ENCODE data around the gene GSTA3. TPM values are rescaled to one million over a fixed set of nuclear protein-coding genes. Genes with fewer than 3 reads are reported as not detected.

GSTA3 gene
- total and polyA plus RNA-seq, 2 of the 13 experiments (the other 11 are each of a cell fraction or from before 2014, with no cell fraction given) = not detected

- TF ChIP-seq ZNF75D (CRISPR knock-in tag; IDR thresholded peaks at IDR 0.05; ENCODE audit: borderline replicate concordance) (no peak), SOX6 (IDR thresholded peaks at IDR 0.05) (no peak), SOX6 (CRISPR knock-in tag; IDR thresholded peaks at IDR 0.05) (peak; percentile 53), ZBTB40 (IDR thresholded peaks at IDR 0.05) (no peak), ZBTB40 (CRISPR knock-in tag; IDR thresholded peaks at IDR 0.05) (0 out of 2 replicates have a peak, but pooled peaks have one; percentile 29), MAFK (conservative IDR thresholded peaks at IDR 0.05 in 1 of 2, IDR thresholded peaks at IDR 0.05 in 1 of 2; ENCODE audit: low read length in 2 of 2) (peak; percentile 66 to 78), MYNN (CRISPR knock-in tag; IDR thresholded peaks at IDR 0.05; ENCODE audit: low read depth) (no peak), ARNT2 (CRISPR knock-in tag; IDR thresholded peaks at IDR 0.05; ENCODE audit: low read depth) (no peak), DPF2 (CRISPR knock-in tag; IDR thresholded peaks at IDR 0.05; ENCODE audit: borderline replicate concordance, low read depth) (no peak), ZNF251 (CRISPR knock-in tag; IDR thresholded peaks at IDR 0.05) (no peak), NFATC3 (CRISPR knock-in tag; IDR thresholded peaks at IDR 0.05) (no peak), ZNF264 (CRISPR knock-in tag; IDR thresholded peaks at IDR 0.05) (no peak), SNAPC5 (CRISPR knock-in tag; IDR thresholded peaks at IDR 0.05; ENCODE audit: borderline replicate concordance) (no peak), PHF8 (CRISPR knock-in tag; IDR thresholded peaks at IDR 0.05) (no peak), ZNF335 (CRISPR knock-in tag; IDR thresholded peaks at IDR 0.05) (no peak), NFE2L2 (IDR thresholded peaks at IDR 0.05; ENCODE audit: low read length) (peak; percentile 96), ZBTB7B (CRISPR knock-in tag; IDR thresholded peaks at IDR 0.05) (no peak), ETS1 (CRISPR knock-in tag; IDR thresholded peaks at IDR 0.05) (no peak)
Measured at GRCh38 chr6:52929321-52930164, 20.0 kb upstream of the GSTA3 start (continued).

Data from HepG2 (cell line).